ENCODE results near the gene ZNF254. TPM values are rescaled to one million over a fixed set of nuclear protein-coding genes. Genes with fewer than 3 reads are reported as not detected.
A peak's percentile ranks its signal among the peaks of the same experiment; 100 is the strongest.

ZNF254 gene
- total RNA-seq, 1 experiment from 2014 or later: 12.5 TPM

- H3K36me3 ChIP-seq (ENCODE audit: low read depth): peaks cover 49% of the 10 kb centered on the region
- ChIA-PET CTCF (no interaction called here), POLR2A (ENCODE audit: unreplicated experiment) (no interaction called here)
- TF ChIP-seq EZH2 (IDR thresholded peaks at IDR 0.05; ENCODE audit: low read depth): no peak
- TF ChIP-seq, protein P1, sequence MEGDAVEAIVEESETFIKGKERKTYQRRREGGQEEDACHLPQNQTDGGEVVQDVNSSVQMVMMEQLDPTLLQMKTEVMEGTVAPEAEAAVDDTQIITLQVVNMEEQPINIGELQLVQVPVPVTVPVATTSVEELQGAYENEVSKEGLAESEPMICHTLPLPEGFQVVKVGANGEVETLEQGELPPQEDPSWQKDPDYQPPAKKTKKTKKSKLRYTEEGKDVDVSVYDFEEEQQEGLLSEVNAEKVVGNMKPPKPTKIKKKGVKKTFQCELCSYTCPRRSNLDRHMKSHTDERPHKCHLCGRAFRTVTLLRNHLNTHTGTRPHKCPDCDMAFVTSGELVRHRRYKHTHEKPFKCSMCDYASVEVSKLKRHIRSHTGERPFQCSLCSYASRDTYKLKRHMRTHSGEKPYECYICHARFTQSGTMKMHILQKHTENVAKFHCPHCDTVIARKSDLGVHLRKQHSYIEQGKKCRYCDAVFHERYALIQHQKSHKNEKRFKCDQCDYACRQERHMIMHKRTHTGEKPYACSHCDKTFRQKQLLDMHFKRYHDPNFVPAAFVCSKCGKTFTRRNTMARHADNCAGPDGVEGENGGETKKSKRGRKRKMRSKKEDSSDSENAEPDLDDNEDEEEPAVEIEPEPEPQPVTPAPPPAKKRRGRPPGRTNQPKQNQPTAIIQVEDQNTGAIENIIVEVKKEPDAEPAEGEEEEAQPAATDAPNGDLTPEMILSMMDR (conservative IDR thresholded peaks at IDR 0.05): no peak
- intact Hi-C loops (cut with micrococcal nuclease; ENCODE audit: unreplicated experiment): no loop called here
- H3K27me3 ChIP-seq (ENCODE audit: insufficient read depth, low read depth): no peaks in the 10 kb centered on the region
- no peak overlapping the region for H3K4me3 ChIP-seq
- no TSS peak for BruUV-seq (replicated peaks)
- H2AFZ ChIP-seq: no peak overlapping the region
- peaks cover 24% of the 10 kb centered on the region for H3K9me3 ChIP-seq (ENCODE audit: insufficient read depth, low read depth)
- H3K4me2 ChIP-seq: no peak overlapping the region
- no peaks in the 10 kb centered on the region for H3K9me2 ChIP-seq (ENCODE audit: insufficient read depth)
- no peak overlapping the region for H3K27ac ChIP-seq
- peaks cover 18% of the 10 kb centered on the region for H3K79me2 ChIP-seq (ENCODE audit: low read depth)
- no peaks in the 10 kb centered on the region for H4K20me1 ChIP-seq (ENCODE audit: insufficient read depth)
- DNase-seq: no peak
- no peaks in the 10 kb centered on the region for H3K4me1 ChIP-seq (replicated peaks; ENCODE audit: insufficient read depth)
- H3F3A ChIP-seq (ENCODE audit: insufficient read depth, low read depth): no peaks in the 10 kb centered on the region
Measured at GRCh38 chr19:24101459-24102115, 14.6 kb downstream of the ZNF254 start.

DNA sequence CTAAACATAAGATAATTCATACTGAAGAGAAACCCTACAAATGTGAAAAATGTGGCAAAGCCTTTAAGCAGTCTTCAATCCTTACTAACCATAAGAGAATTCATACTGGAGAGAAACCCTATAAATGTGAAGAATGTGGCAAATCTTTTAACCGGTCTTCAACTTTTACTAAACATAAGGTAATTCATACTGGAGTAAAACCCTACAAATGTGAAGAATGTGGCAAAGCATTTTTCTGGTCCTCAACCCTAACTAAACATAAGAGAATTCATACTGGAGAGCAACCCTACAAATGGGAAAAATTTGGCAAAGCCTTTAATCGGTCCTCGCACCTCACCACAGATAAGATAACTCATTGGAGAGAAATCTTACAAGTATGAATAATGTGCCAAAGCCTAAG lies 40.6 kb downstream of the ZNF254 start:
- Histone ChIP-seq H3K9me2 (ENCODE audit: insufficient read depth) (no peaks in the 10 kb centered on the region), H3F3A (ENCODE audit: insufficient read depth, low read depth) (no peaks in the 10 kb centered on the region), H3K27ac (no peak overlapping the region), H2AFZ (no peak overlapping the region), H3K4me1 (replicated peaks; ENCODE audit: insufficient read depth) (no peaks in the 10 kb centered on the region), H3K36me3 (ENCODE audit: low read depth) (peaks cover 47% of the 10 kb centered on the region), H4K20me1 (ENCODE audit: insufficient read depth) (no peaks in the 10 kb centered on the region), H3K79me2 (ENCODE audit: low read depth) (no peaks in the 10 kb centered on the region), H3K4me2 (no peak overlapping the region), H3K27me3 (ENCODE audit: insufficient read depth, low read depth) (no peaks in the 10 kb centered on the region), H3K9me3 (ENCODE audit: insufficient read depth, low read depth) (peaks cover 76% of the 10 kb centered on the region), H3K4me3 (no peak overlapping the region)
- no TSS peak for BruUV-seq (replicated peaks)
- DNase-seq: no peak
- POLR2A ChIA-PET (ENCODE audit: unreplicated experiment): no interaction called here
- CTCF ChIA-PET: no interaction called here
- no peak for TF ChIP-seq EZH2 (IDR thresholded peaks at IDR 0.05; ENCODE audit: low read depth)
- TF ChIP-seq, protein P1 (conservative IDR thresholded peaks at IDR 0.05): no peak
- intact Hi-C loops (cut with micrococcal nuclease; ENCODE audit: unreplicated experiment): no loop called here

DNA sequence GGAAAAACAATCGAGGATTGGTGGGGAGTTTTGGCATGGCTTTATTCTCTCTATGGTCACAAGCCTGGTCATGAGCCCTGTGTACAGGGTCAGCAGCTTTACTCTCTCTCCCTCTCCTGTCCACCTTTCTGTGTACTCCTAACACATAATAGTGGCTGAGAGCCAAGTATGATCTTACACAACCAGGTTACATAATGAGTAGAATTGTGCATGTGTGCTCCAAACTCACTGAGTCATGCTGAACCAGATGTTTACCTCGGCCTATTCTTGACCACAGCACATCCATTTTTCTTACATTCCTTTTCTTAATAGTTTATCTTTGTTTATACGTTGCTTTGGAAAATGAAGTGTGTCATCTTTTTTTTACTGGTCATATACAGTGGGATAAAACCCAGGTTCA lies 53.1 kb downstream of the ZNF254 start:
- Histone ChIP-seq H3K27me3 (ENCODE audit: insufficient read depth, low read depth) (no peaks in the 10 kb centered on the region), H2AFZ (no peak overlapping the region), H4K20me1 (ENCODE audit: insufficient read depth) (no peaks in the 10 kb centered on the region; the same call in 1 of the 2 replicates), H3F3A (ENCODE audit: insufficient read depth, low read depth) (peaks cover 7% of the 10 kb centered on the region; the same call in 1 of the 2 replicates), H3K9me3 (ENCODE audit: insufficient read depth, low read depth) (peaks cover 51% of the 10 kb centered on the region), H3K79me2 (ENCODE audit: low read depth) (no peaks in the 10 kb centered on the region), H3K27ac (no peak overlapping the region), H3K36me3 (ENCODE audit: low read depth) (0 out of 2 replicates have a peak, but pooled peaks cover 3% of the 10 kb centered on the region), H3K9me2 (ENCODE audit: insufficient read depth) (no peaks in the 10 kb centered on the region), H3K4me3 (no peak overlapping the region), H3K4me2 (no peak overlapping the region), H3K4me1 (replicated peaks; ENCODE audit: insufficient read depth) (no peaks in the 10 kb centered on the region)
- TF ChIP-seq, protein P1 (conservative IDR thresholded peaks at IDR 0.05): no peak
- TF ChIP-seq EZH2 (IDR thresholded peaks at IDR 0.05; ENCODE audit: low read depth): no peak
- DNase-seq: peak in 1 of 2 experiments; percentile 1
- intact Hi-C loops (cut with micrococcal nuclease; ENCODE audit: unreplicated experiment): no loop called here
- CTCF ChIA-PET: no interaction called here
- POLR2A ChIA-PET (ENCODE audit: unreplicated experiment): no interaction called here
- BruUV-seq (replicated peaks): no TSS peak

All from PC-9 (cell line).